Activated CD4-positive, alpha-beta T cell treated with anti-CD3 and anti-CD28 coated beads, Interleukin-2, amount 50 U/mL, for 16 hours (primary cell): ENCODE data around the gene IFITM10.
"Not testable (repeated sequence)": the region's sequence is repeated elsewhere in the genome, so short reads cannot be mapped to it uniquely, and the experiment has no call there.

ENCODE experiments used
- DNase-seq: peaks from one replicate; pipeline ENCODE4 v3.0.0-alpha.2; 2020

IFITM10 gene

GRCh38 chr11:1688336-1688947 is 62.0 kb downstream of the IFITM10 start:
- DNase-seq = not testable (repeated sequence)

- not testable (repeated sequence) for DNase-seq
These were observed 64.2 kb downstream of the IFITM10 start for GRCh38 chr11:1686220-1686619.

- not testable (repeated sequence) for DNase-seq
These were observed 65.2 kb downstream of the IFITM10 start for GRCh38 chr11:1684886-1685874.

- not testable (repeated sequence) for DNase-seq
These were observed 66.4 kb downstream of the IFITM10 start for GRCh38 chr11:1683904-1684572.

- DNase-seq = not testable (repeated sequence)
These were observed 67.2 kb downstream of the IFITM10 start for GRCh38 chr11:1683216-1683615.
